Endothelial cell of umbilical vein (primary cell): Measurements from ENCODE around the gene SMAD9. TPM values are rescaled to one million over a fixed set of nuclear protein-coding genes. Genes with fewer than 3 reads are reported as not detected.

Experiments used
- BruUV-seq: library from RNA; stranded (reverse); fragments of 400-500 nt; replicated peaks from 2 replicates; lab custom pipeline; 2021; lab: Mats Ljungman, UMichigan
- CTCF ChIA-PET: fragments of 300-600, 350-600 bp; sonication (Branson Sonifier 250); formaldehyde crosslinking; loops from one replicate; lab custom pipeline; 2021; ENCODE audit warnings: antibody characterized with exemption, inconsistent platforms; lab: Charles Lee
- POLR2A ChIA-PET: fragments of 300-600, 350-600 bp; sonication (Branson Sonifier 250); formaldehyde crosslinking; loops from one replicate; lab custom pipeline; 2021; ENCODE audit warnings: antibody characterized with exemption, inconsistent platforms; lab: Charles Lee
- DNase-seq: peaks from one replicate; pipeline ENCODE4 v3.0.0-alpha.2; 2011; ENCODE audit warnings: low read depth, low spot score
- FAIRE-seq: peaks from 2 replicates; lab custom pipeline; 2011; peaks lifted over from hg19 to GRCh38; lab: Jason Lieb, UNC
- H2AFZ ChIP-seq: 2 replicates; pipeline ENCODE4 v1.6.0; 2012; ENCODE audit warnings: low read depth, low read length, control low read depth, inconsistent platforms
- H3K27ac ChIP-seq: 2 replicates; pipeline ENCODE4 v1.5.1; 2011; ENCODE audit warnings: low read depth, mild to moderate bottlenecking, control low read depth, low read length, moderate library complexity; ENCODE audit not compliant: insufficient read depth
- H3K27me3 ChIP-seq, 2 experiments: 2 replicates each; pipeline versions ENCODE4 v1.6.0 to v1.6.1; 2011; ENCODE audit warnings: low read length in 2 of 2, mixed read lengths in 1 of 2; ENCODE audit not compliant: control insufficient read depth in 2 of 2, insufficient read depth in 2 of 2
- H3K36me3 ChIP-seq, 2 experiments: 2 replicates in 1 of 2; 3 replicates in 1 of 2; pipeline ENCODE4 v1.5.1; 2011; ENCODE audit warnings: low read length in 2 of 2, mild to moderate bottlenecking in 1 of 2, moderate library complexity in 1 of 2; ENCODE audit not compliant: control insufficient read depth in 2 of 2, insufficient read depth in 2 of 2; ENCODE audit errors: extremely low read depth in 1 of 2
- H3K4me1 ChIP-seq: 3 replicates; pipeline ENCODE4 v1.5.1; 2011; ENCODE audit warnings: mild to moderate bottlenecking, low read length; ENCODE audit not compliant: control insufficient read depth, insufficient read depth; ENCODE audit errors: extremely low read depth
- H3K4me2 ChIP-seq: 2 replicates; pipeline ENCODE4 v1.6.1; 2011; ENCODE audit warnings: low read length, control low read depth, mixed read lengths; ENCODE audit not compliant: insufficient read depth
- H3K4me3 ChIP-seq, 3 experiments: fragments of 200-600 bp in 1 of 3; sonication (generic), shearing (Covaris generic) in 1 of 3; replicated peaks in 1 of 3; 2 replicates each; pipeline ENCODE4 v1.5.1; 2011 to 2016; ENCODE audit warnings: control low read depth in 3 of 3, low read length in 3 of 3, mild to moderate bottlenecking in 2 of 3, inconsistent platforms in 1 of 3, low read depth in 1 of 3, moderate library complexity in 1 of 3; ENCODE audit not compliant: insufficient read depth in 1 of 3
- H3K79me2 ChIP-seq: 2 replicates; pipeline ENCODE4 v1.6.0; 2012; ENCODE audit warnings: low read length, inconsistent platforms; ENCODE audit not compliant: control insufficient read depth, insufficient read depth
- H3K9ac ChIP-seq: replicated peaks from 2 replicates; pipeline ENCODE3; 2011; ENCODE audit warnings: low read length, control low read depth; ENCODE audit not compliant: insufficient read depth; ENCODE audit errors: extremely low read depth
- H3K9me1 ChIP-seq: replicated peaks from 3 replicates; pipeline ENCODE4 v1.6.0; 2011; ENCODE audit warnings: mild to moderate bottlenecking, low read length; ENCODE audit not compliant: control insufficient read depth, insufficient read depth; ENCODE audit errors: extremely low read depth
- H3K9me3 ChIP-seq: replicated peaks from 2 replicates; pipeline ENCODE4 v1.5.1; 2012; ENCODE audit warnings: low read length, inconsistent platforms; ENCODE audit not compliant: control insufficient read depth, insufficient read depth
- H4K20me1 ChIP-seq: replicated peaks from 2 replicates; pipeline ENCODE3; 2011; ENCODE audit warnings: mild to moderate bottlenecking, low read length; ENCODE audit not compliant: control insufficient read depth, insufficient read depth; ENCODE audit errors: extremely low read depth
- EZH2 ChIP-seq: IDR thresholded peaks from 2 replicates; pipeline ENCODE4 v1.6.1; 2012; ENCODE audit warnings: borderline replicate concordance, low read depth, mild to moderate bottlenecking, moderate library complexity, low read length, inconsistent platforms; ENCODE audit not compliant: severe bottlenecking
- JUN ChIP-seq: IDR thresholded peaks from 2 replicates; pipeline ENCODE4 v1.6.1; 2011; ENCODE audit warnings: borderline replicate concordance, low read depth; ENCODE audit not compliant: insufficient read length, insufficient read depth
- dilution Hi-C: fragments of 300-500 bp; cut with MboI; formaldehyde crosslinking; loops from one replicate; pipeline ENCODE4 v1.15.0; 2019; ENCODE audit warnings: low sequenced_read_pairs; ENCODE audit not compliant: extremely low pct_ligation_motif_present
- intact Hi-C: fragments of 100-400 bp; cut with micrococcal nuclease; formaldehyde crosslinking; loops from one replicate; pipeline ENCODE4 v1.10.0; 2022
- polyA plus RNA-seq, 4 experiments: library from polyadenylated mRNA; depleted of rRNA in 3 of 4; stranded (reverse) in 3 of 4; unstranded in 1 of 4; fragments of >200 nt; gene quantifications; 2 replicates each; pipeline versions ENCODE4 v1.2.1 to v1.2.3, GENCODE V29; 2011 to 2012; ENCODE audit warnings: missing spikeins in 1 of 4
- total RNA-seq: library from RNA; stranded (reverse); gene quantifications from 2 replicates; pipeline ENCODE4 v1.2.3, GENCODE V29; 2021

Gene SMAD9
- total and polyA plus RNA-seq, 2 donors (not counting 3 experiments of a cell fraction or from before 2014, with no cell fraction given), result 2.2 to 4.2 TPM

- FAIRE-seq (no peak), DNase-seq (no peak)
- ChIA-PET POLR2A (no interaction called here), CTCF (no interaction called here)
- no peaks in the 10 kb centered on the region for H3K27me3 ChIP-seq
- H3K4me2 ChIP-seq, result no peak overlapping the region
- H3K9me1 ChIP-seq, result no peaks in the 10 kb centered on the region
- no peak for TF ChIP-seq EZH2
- no peak overlapping the region for H2AFZ ChIP-seq
- no TSS peak for BruUV-seq
- H3K9ac ChIP-seq, result no peak overlapping the region
- H3K9me3 ChIP-seq, result no peaks in the 10 kb centered on the region
- H3K4me3 ChIP-seq, result no peak overlapping the region
- dilution Hi-C loops, result no loop called here
- no peaks in the 10 kb centered on the region for H3K79me2 ChIP-seq
- no peaks in the 10 kb centered on the region for H4K20me1 ChIP-seq
- H3K27ac ChIP-seq, result no peak overlapping the region
- H3K4me1 ChIP-seq, result no peaks in the 10 kb centered on the region
- H3K36me3 ChIP-seq, result no peaks in the 10 kb centered on the region
- intact Hi-C loops, result no loop called here
Measured at GRCh38 chr13:36834299-36834698, 85.7 kb downstream of the SMAD9 start.

GRCh38 chr13:36831291-36831690 lies 88.7 kb downstream of the SMAD9 start:
- H3K36me3 ChIP-seq, result peaks cover 0 to 10% of the 10 kb centered on the region in 2 experiments
- no peaks in the 10 kb centered on the region for H3K9me3 ChIP-seq
- H3K79me2 ChIP-seq, result no peaks in the 10 kb centered on the region
- H3K9me1 ChIP-seq, result no peaks in the 10 kb centered on the region
- ChIA-PET POLR2A (no interaction called here), CTCF (no interaction called here)
- intact Hi-C loops (no loop called here), dilution Hi-C loops (no loop called here)
- no peaks in the 10 kb centered on the region for H3K4me1 ChIP-seq
- H3K27ac ChIP-seq, result no peak overlapping the region
- H3K4me2 ChIP-seq, result no peak overlapping the region
- H2AFZ ChIP-seq, result no peak overlapping the region
- TF ChIP-seq EZH2 (no peak), JUN (no peak)
- BruUV-seq, result no TSS peak
- no peaks in the 10 kb centered on the region for H4K20me1 ChIP-seq
- no peak for DNase-seq
- no peak for FAIRE-seq
- no peak overlapping the region for H3K9ac ChIP-seq
- no peaks in the 10 kb centered on the region for H3K27me3 ChIP-seq
- H3K4me3 ChIP-seq, result no peak overlapping the region
